ENCODE data around the gene CPLANE1.
"Not testable (repeated sequence)": the region's sequence is repeated elsewhere in the genome, so short reads cannot be mapped to it uniquely, and the experiment has no call there.

CPLANE1 gene

DNA sequence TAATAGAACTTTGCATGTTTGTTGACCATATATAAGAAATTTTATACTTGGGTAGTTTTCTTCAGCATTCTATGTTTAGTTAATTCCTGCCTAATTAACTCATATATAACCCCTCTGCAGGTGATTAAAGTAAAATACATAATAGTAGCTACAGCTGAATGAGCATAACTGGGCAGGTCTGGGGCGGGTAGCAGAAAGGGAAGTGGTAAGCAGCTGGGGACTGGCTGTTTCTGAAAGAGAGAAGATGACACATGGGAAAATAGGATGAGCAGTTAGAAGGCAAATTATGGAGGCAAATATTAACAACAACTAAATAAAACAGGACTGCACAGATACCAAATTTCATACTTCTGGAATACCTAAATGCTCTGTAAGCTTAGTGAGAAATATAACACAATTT is 128.1 kb downstream of the CPLANE1 start:
- no peak for DNase-seq (ENCODE audit: low spot score)

DNA sequence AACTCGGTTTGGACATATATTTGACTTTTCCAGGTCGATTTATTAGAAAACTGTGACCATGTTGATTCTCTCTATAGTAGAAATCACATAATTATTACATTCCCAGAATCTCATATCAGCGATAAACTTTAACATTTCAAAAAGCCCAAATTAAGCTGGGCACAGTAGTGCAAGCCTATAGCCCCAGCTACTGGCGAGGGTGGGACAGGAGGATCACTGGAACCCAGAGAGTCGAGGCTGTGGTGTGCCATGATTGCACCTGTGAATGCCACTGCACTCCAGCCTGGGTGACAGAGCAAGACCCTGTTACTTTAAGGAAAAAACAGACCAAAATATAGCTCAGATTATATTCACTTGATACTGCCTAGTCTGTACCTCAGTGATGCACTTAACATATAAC is 128.9 kb downstream of the CPLANE1 start:
- no peak for DNase-seq (ENCODE audit: low spot score)

DNA sequence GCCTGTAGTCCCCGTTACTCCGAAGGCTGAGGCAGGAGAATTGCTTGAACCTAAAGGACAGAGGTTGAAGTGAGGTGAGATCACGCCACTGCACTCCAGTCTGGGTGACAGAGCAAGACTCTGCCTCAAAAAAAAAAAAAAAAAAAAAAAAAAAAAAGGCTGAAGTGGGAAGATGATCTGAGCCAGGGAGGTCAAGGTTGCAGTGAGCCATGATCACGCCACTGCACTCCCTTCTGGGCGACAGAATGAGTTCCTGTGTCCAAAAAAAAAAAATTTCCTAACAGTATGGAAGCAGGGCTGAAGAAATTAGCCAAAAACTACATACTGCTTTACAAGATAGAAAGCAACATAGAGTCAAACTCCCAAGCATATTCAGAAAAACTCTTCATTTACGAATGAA is 132.8 kb downstream of the CPLANE1 start:
- DNase-seq (ENCODE audit: low spot score) = no peak

DNA sequence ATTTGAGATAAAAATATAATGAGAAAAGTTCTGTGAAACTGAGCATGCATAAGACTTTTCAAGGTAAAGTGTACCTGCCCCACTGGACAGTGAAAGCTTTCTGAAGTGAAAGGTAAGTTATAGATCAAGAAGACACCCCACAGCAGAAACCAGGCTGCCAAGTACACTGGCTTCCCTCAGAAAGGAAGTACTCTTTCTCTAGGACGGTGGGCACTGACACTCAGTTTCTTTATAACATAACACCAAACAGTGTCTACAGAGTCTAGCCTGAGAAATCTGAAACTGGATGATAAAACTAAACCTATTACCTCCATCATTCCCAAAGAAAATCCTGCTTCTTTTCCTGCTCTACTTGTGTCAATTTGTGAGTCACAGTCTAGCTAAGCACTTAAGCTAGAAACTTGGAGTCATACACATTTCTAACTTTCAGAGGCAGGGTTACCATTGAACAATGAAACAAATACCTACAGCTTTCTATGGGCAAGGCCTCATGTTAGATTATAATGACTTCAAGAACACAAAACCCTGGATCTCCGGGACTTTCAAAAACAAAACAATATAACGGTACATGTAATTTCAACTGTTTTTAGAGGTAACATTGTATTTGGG is 136.7 kb downstream of the CPLANE1 start:
- no peak for DNase-seq (ENCODE audit: low spot score)

DNA sequence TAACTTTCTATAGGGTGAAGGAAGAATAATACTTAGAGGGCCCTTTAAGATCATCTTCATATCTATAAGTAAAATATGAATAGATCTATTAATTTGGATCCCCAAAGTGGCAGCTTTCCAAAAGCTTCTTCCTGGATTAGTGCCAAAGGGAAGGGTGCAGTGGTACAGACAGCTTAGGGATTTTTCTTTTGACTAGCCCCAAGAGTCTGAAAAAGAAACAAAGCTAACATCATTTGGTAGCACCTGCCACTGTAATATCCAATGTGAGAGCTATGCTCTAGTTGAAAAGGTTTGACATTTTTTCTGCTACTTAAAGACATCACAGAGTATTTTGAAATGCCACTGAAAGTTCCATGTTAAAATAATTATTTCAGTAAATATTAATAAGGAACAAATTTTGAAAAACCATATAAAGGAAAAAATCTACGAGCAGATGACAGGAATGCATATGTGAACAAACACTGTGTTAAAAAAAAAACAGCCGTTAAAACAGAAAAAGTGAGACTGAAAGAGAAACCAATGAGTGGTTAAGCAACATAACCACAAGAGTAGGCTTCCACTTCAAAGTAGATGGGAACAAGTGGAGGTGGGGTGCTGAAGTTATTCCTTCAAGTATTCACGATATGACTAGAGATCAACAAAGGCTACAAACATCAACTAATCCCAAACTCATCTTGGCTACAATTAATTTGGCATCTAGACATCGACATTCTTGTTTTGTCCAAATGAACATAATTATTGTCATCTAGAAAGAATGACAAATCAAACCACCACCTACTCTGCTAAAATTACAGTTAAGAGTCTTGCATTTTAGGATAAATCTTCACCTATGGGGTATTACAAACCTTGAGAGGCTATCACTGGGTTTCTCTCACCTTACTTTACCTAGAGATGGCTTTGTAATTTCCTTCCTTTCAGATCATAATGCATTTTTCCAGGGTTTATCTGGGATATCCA is 137.5 kb downstream of the CPLANE1 start:
- DNase-seq (ENCODE audit: low spot score) = no peak

DNA sequence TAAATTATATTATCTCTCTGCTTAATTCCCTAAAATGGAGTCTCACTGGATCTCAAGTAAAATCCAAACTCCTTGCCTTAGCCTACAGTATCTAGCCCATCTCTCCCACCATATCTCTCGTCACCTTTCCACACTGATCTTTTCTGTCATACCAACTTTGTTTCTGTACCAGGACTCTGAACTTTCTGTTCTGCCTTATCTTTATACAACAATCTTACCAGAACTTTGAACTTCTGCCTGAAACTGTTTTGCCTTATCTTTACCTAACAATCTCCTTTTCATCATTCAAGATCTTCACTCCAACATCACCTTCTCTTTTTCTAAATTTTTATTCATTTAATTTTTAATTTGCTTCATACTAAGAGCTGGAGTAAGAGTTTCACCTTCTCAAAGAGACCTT is 139.0 kb downstream of the CPLANE1 start:
- no peak for DNase-seq (ENCODE audit: low spot score)

DNA sequence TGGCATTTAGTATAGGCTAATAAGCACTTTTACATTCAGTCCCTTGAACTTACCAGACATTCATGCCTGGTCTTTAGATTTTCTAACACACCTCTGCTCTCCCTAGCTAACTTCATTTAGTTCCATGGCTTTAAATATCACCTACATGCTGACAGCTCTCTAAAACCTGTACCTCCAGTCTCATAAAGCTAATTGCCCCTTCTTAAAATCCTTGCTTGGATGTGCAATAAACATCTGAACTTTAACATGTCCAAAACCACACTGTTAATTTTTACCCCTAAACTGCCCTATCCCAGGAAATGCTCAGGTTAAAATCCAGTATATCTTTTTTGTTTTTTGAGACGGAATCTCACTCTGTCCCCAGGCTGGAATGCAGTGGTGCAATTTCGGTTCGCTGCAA is 139.8 kb downstream of the CPLANE1 start:
- no peak for DNase-seq (ENCODE audit: low spot score)

DNA sequence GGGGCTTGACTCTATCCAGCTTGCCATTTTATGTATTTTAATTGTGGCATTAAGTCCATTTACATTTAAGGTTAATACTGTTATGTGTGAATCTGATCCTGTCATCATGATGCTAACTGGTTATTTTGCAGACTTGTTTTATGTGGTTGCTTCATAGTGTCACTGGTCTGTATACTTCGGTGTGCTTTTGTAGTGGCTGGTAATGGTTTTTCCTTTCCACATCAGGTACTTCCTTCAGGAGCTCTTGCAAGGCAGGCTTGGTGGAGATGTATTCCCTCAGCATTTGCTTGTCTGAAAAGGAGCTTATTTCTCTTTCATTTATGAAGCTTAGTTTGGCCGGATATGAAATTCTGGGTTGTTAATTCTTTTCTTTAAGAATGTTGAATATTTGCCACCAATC is 145.9 kb downstream of the CPLANE1 start:
- no peak for DNase-seq (ENCODE audit: low spot score)

- not testable (repeated sequence) for DNase-seq (ENCODE audit: low spot score)
These were observed 149.9 kb downstream of the CPLANE1 start for GRCh38 chr5:37099267-37099666.

GRCh38 chr5:37093795-37094194 is 155.4 kb downstream of the CPLANE1 start:
- DNase-seq (ENCODE audit: low spot score) = not testable (repeated sequence)

- DNase-seq (ENCODE audit: low spot score) = no peak
These were observed 158.4 kb downstream of the CPLANE1 start for GRCh38 chr5:37090781-37091180.

GRCh38 chr5:37090123-37090726 is 159.0 kb downstream of the CPLANE1 start:
- no peak for DNase-seq (ENCODE audit: low spot score)

- DNase-seq (ENCODE audit: low spot score) = no peak
These were observed 161.2 kb downstream of the CPLANE1 start for GRCh38 chr5:37088009-37088408.

GRCh38 chr5:37086466-37087173 is 162.6 kb downstream of the CPLANE1 start:
- DNase-seq (ENCODE audit: low spot score) = no peak

DNA sequence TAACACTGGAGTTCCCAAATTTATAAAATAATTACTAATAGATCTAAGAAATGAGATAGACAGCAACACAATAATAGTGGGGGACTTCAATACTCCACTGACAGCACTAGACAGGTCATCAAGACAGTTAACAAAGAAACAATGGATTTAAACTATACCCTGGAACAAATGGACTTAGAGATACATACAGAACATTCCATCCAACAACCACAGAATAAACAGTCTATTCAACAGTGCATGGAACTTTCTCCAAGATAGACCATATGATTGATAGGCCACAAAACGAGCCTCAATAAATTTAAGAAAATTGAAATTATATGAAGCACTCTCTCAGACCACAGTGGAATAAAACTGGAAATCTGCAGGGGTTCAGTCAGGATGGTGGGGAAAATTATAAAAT is 163.2 kb downstream of the CPLANE1 start:
- DNase-seq (ENCODE audit: low spot score) = not testable (repeated sequence)

GRCh38 chr5:37082977-37083376 is 166.2 kb downstream of the CPLANE1 start:
- DNase-seq (ENCODE audit: low spot score) = not testable (repeated sequence)

DNA sequence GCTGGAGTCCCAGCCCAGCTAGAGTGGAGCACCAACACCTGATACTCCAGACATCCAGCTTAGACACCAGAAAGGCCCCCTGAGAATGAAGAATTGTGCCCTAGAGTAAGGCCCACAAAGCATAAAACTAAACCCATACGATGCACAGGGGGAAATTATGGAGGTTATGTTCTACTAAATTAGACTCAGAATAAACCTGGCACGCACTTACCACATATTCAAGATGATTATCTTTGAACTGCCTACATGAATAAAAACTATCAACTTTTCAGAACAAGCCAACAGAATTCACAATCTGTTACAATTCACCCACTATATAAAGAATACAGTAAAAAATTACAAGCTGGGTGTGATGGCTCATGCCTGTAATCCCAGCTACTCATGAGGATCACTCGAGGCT is 168.5 kb downstream of the CPLANE1 start:
- no peak for DNase-seq (ENCODE audit: low spot score)

DNA sequence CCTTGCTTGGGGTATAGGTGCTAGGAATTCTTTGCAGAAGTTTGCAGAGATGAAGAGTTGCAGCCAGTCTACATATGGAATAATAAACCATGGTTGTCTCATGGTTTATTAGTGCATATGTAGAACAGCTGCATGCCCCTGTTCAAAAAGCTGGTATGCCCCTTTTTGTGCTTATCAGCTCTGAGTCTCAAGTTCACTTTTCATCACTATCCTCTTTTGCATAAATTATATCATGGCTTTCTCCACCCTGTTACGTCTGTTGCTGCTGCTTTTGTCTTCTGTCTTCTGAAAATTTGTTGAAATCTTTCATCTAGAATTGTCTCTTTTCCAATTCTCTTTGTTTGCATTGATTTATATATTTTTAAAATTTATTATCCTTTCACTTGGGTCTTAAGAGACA is 172.0 kb downstream of the CPLANE1 start:
- DNase-seq (ENCODE audit: low spot score) = no peak

DNA sequence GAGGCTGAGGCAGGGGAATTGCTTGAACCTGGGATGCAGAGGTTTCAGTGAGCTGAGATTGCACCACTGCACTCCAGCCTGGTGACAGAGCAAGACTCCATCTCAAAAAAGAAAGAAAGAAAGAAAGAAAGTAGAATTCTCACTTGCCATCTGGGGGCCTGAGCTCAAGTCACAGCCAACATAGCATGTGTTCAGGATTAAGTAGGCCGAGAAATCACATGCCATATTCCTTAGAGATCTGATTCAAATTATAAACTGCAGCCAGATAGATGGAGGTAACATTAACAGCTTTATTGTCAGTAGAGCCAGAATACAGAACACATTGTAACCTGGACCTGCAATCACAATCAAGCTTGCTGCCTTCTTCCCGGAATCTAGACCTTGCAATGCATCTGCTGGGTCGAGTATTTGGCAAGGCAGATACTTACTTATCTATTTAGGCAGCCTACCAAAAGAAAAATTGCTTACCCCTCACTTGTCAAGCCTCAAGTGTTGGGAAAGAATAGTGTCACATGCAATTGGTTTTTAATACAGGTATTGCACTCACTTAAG is 173.7 kb downstream of the CPLANE1 start:
- no peak for DNase-seq (ENCODE audit: low spot score)

DNA sequence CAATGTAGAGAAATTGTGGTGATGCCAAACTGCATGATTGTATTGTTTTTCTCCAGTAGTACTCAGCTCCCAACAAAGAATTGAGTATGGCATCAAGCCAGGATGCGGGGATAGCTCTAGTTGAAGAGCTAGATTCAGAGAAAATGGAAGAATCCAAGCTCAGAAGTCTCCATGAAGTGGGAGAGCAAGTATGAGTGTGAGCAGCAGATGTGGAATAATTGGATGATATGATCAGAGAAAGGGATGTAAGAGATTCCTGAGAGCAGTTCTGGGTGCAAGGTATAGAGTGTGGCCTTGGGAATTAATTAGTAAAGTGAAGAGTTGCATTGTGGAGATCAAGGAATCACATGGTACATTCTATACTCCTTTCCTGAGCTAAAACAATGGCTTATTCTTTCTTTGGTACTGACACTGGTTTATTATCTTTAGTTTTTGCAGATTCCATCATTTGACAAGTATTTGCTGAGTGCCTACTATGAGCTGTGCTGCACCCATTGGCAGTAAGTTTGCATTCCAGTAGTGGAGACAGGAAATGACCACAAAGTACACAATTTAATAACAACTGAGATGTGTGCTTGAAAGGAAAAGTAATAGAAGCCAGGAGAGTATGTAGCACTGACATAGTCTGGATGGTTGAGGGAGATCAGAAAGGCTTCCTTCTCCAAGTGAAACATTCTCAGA is 177.1 kb downstream of the CPLANE1 start:
- peak; percentile 94 for DNase-seq (ENCODE audit: low spot score)

GRCh38 chr5:37071487-37071886 is 177.7 kb downstream of the CPLANE1 start:
- DNase-seq (ENCODE audit: low spot score) = no peak
